Thymus (tissue), 11 donors: ENCODE measurements around the gene MMP19. TPM values are rescaled to one million over a fixed set of nuclear protein-coding genes. Genes with fewer than 3 reads are reported as not detected.
A peak's percentile ranks its signal among the peaks of the same experiment; 100 is the strongest.

ENCODE experiments used
- DNase-seq, 9 donors: peaks; one replicate each; pipeline ENCODE4 v3.0.0-alpha.2; 2013; ENCODE audit warnings: low spot score in 9 of 9, low read depth in 6 of 9, missing footprints in 1 of 9
- H3K27ac ChIP-seq, 2 donors: one replicate each; pipeline ENCODE4 v1.5.1; 2013; ENCODE audit warnings: control low read depth in 1 of 2, low read depth in 1 of 2, low read length in 1 of 2, mild to moderate bottlenecking in 1 of 2, moderate library complexity in 1 of 2
- H3K27me3 ChIP-seq, 2 donors: one replicate each; pipeline ENCODE4 v1.5.1; 2013; ENCODE audit warnings: low read length in 1 of 2; ENCODE audit not compliant: control insufficient read depth in 2 of 2, insufficient read depth in 1 of 2
- H3K36me3 ChIP-seq, 2 donors: one replicate each; pipeline ENCODE4 v1.5.1; 2013; ENCODE audit warnings: low read length in 1 of 2, mild to moderate bottlenecking in 1 of 2, moderate library complexity in 1 of 2; ENCODE audit not compliant: control insufficient read depth in 2 of 2, insufficient read depth in 2 of 2
- H3K4me1 ChIP-seq, 2 donors: one replicate each; pipeline ENCODE4 v1.5.1; 2013; ENCODE audit warnings: low read length in 2 of 2; ENCODE audit not compliant: control insufficient read depth in 2 of 2, insufficient read depth in 2 of 2
- H3K4me3 ChIP-seq, 2 donors: one replicate each; pipeline ENCODE4 v1.5.1; 2013; ENCODE audit warnings: low read length in 2 of 2, control low read depth in 1 of 2, mild to moderate bottlenecking in 1 of 2
- H3K9me3 ChIP-seq, 2 donors: one replicate each; pipeline ENCODE4 v1.5.1; 2013; ENCODE audit warnings: low read length in 1 of 2, mild to moderate bottlenecking in 1 of 2; ENCODE audit not compliant: control insufficient read depth in 2 of 2, insufficient read depth in 1 of 2
- WGBS: extraction: QIAGEN DNeasy Blood & Tissue Kit; methylation state at CpG from one replicate; pipeline ENCODE4 v1.1.7; 2013; 5-methylcytosine and 5-hydroxymethylcytosine counted together
- polyA plus RNA-seq: library from polyadenylated mRNA; stranded (reverse); fragments of 200-250 nt; gene quantifications from one replicate; pipeline ENCODE4 v1.2.3, GENCODE V29; 2013
- total RNA-seq: library from RNA; stranded (reverse); fragments of 120-200 nt; gene quantifications from one replicate; pipeline ENCODE4 v1.2.4, GENCODE V29; 2013
- donor health status: healthy.

The MMP19 gene
- total and polyA plus RNA-seq, 2 donors, result 4.5 to 19.9 TPM

DNA sequence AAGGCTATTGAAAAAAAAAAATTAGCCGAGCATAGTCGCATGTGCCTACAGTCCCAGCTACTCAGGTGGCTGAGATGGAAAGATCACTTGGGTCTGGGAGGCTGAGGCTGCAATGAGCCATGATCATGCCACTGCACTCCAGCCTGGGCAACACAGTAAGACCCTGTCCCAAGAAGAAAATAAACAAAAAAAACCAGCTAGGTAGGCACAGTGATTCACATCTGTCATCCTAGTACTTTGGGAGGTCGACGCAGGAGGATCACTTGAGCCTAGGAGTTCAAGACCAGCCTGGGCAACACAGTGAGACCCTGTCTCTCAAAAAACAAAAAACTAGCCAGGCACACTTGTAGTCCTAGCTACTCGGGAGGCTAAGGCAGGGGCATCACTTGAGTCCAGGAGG, 33.5 kb downstream of the MMP19 start:
- Histone ChIP-seq H3K4me3 (no peak overlapping the region), H3K4me1 (no peaks in the 10 kb centered on the region), H3K36me3 (peaks cover 15 to 59% of the 10 kb centered on the region in 2 donors), H3K9me3 (no peaks in the 10 kb centered on the region), H3K27ac (no peak overlapping the region), H3K27me3 (no peaks in the 10 kb centered on the region)
- DNase-seq, result no peak
- WGBS, result 97% methylated on average over 5 of the region's 5 CpGs

DNA sequence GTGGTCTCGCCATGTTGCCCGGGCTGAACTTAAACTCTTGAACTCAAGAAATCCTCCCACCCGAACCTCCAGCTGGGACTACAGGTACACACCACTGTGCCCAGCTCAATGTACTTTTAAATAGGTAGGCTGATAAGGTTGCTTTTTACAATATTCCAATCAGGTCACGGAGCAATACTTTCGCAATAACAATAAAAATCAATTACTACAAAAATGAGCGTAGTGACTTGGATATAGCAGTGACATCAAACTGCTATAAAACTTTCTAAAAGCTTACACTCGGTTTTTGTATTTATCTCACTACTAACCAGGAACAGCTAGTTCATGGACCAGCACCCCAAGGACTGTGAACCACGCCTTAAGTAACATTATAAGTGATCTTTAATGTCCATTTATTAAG, 35.8 kb downstream of the MMP19 start:
- Histone ChIP-seq H3K9me3 (no peaks in the 10 kb centered on the region), H3K36me3 (peaks cover 20 to 62% of the 10 kb centered on the region in 2 donors), H3K4me1 (no peaks in the 10 kb centered on the region), H3K27me3 (no peaks in the 10 kb centered on the region), H3K4me3 (no peak overlapping the region), H3K27ac (no peak overlapping the region)
- DNase-seq, result no peak
- 97% methylated on average over 8 of the region's 8 CpGs for WGBS

DNA sequence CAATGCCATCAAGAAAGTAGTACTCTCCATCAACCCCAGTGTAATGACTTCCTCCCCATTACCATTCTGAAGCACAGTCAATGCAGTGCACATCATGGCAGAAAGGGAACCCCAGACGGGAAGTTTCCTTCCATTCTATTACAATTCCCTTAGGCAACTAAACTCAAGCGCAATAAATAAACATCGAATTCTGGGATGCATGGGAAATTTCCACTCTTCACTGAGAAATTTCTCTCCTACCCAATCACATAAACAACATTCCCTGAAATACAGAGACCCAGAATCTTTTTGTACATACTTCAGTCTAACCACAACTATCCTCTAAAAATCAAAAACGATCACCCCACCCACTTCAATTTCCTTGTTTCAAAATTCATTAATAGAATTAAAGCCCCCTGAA, 45.2 kb downstream of the MMP19 start:
- Histone ChIP-seq H3K36me3 (peaks cover 30 to 91% of the 10 kb centered on the region in 2 donors), H3K4me3 (no peak overlapping the region), H3K27me3 (no peaks in the 10 kb centered on the region), H3K4me1 (no peaks in the 10 kb centered on the region), H3K27ac (no peak overlapping the region), H3K9me3 (no peaks in the 10 kb centered on the region)
- 95% methylated on average over 4 of the region's 4 CpGs for WGBS
- no peak for DNase-seq

DNA sequence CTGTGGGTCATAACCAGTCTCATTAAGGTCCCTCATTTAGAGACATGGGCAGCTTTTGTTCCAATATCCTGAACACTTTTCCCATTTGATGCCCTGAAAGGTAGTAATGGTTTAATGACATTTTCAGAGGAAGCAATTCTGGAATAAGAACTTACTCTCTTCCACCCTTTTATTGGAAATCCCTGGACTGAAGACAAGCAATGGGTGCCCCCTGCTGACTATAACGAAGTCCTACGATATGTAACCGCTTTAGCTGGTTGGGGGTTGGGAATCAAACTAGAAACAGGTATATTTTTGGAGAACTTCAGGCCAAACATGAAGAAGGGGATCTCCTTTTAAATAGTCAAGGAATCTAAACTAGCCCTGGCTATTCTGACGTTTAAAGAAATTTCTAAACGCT, 45.7 kb downstream of the MMP19 start:
- no peak overlapping the region for H3K4me3 ChIP-seq
- WGBS, result 85% methylated on average over 5 of the region's 5 CpGs
- DNase-seq, result peak in 7 of 9 donors; percentile 11 to 58 (median 26)
- H3K9me3 ChIP-seq, result no peaks in the 10 kb centered on the region
- H3K4me1 ChIP-seq, result no peaks in the 10 kb centered on the region
- H3K36me3 ChIP-seq, result peaks cover 33 to 88% of the 10 kb centered on the region in 2 donors
- no peak overlapping the region for H3K27ac ChIP-seq
- no peaks in the 10 kb centered on the region for H3K27me3 ChIP-seq

DNA sequence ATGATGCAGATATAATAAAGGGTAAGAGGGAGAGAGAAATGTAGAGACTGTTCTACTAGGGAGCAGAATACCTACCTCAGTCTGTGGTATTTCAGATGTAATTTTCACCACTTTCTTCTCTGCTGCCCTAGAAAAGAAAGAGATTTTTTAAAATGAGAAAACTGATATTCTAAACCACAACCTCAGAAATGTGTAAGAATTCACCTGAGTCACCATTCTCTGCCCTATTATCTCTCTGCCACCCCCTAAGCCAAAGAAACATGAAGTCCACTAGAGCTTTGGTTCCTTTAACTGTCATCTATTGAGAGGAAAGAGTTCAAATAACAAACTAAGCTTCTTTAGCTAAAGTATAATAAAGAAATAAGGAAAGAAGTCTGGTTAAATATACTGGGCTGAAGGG, 46.8 kb downstream of the MMP19 start:
- Histone ChIP-seq H3K36me3 (peaks cover 30 to 83% of the 10 kb centered on the region in 2 donors), H3K27me3 (no peaks in the 10 kb centered on the region), H3K4me1 (no peaks in the 10 kb centered on the region), H3K9me3 (no peaks in the 10 kb centered on the region), H3K27ac (no peak overlapping the region), H3K4me3 (no peak overlapping the region)
- no peak for DNase-seq

DNA sequence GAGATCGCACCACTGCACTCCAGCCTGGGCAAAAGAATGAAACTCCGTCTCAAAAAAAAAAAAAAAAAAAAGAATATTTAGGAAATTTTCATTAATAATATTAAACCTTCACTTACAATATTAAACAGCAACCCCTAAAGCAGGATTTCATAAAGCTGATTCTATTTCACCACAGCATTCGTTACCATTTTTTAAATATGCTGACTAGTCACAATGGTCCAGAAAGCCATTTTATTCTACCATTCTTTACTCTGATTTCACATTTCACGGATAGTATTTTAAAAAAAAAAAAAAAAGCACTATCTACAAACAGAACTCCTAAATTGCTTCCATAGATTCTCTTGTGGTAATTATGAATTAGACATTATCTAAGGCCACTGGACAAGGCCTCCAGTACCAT, 52.8 kb downstream of the MMP19 start:
- no peaks in the 10 kb centered on the region for H3K9me3 ChIP-seq
- no peaks in the 10 kb centered on the region for H3K27me3 ChIP-seq
- 96% methylated on average over 4 of the region's 4 CpGs for WGBS
- no peak overlapping the region for H3K27ac ChIP-seq
- no peak for DNase-seq
- H3K4me1 ChIP-seq, result no peaks in the 10 kb centered on the region
- H3K36me3 ChIP-seq, result peaks cover 40 to 77% of the 10 kb centered on the region in 2 donors
- no peak overlapping the region for H3K4me3 ChIP-seq

DNA sequence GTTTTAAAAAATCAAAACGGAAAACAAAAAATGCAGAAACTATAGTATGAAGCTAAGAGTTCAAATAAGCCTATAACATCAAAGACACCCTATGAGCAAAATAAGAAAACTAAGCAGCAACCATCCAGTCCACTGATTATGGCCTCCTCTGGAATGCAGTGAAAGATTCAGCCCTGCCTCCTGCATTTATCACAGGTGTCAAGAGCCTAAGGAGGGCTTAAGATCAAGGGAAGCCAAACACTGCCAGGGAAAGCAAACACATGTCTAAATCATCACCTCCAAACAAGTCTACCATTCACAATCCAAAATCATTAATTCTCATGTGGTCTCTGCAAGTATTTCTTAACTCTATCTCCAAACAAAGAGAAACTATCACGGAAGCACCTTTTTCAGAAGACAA, 53.6 kb downstream of the MMP19 start:
- Histone ChIP-seq H3K27ac (no peak overlapping the region), H3K4me1 (no peaks in the 10 kb centered on the region), H3K27me3 (no peaks in the 10 kb centered on the region), H3K9me3 (no peaks in the 10 kb centered on the region), H3K4me3 (no peak overlapping the region), H3K36me3 (peaks cover 34 to 76% of the 10 kb centered on the region in 2 donors)
- no peak for DNase-seq
- WGBS, result 98% methylated on average over 2 of the region's 2 CpGs

DNA sequence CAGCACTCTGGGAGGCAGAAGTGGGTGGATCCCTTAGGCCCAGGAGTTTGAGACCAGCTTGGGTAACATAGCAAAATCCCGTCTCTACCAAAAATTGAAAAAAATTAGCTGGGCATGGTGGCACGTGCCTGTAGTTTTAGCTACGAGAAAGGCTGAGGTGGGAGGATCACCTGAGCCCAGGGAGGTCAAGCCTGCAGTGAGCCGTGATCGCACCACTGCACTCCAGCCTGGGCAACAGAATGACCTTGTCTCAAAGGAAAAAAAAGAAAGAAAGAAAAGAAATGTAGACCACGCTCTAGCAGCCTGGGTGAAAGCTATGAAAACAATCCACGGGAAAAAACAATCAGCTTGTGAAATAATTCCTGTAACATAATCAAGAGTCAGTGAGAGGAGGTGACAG, 54.2 kb downstream of the MMP19 start:
- no peak overlapping the region for H3K4me3 ChIP-seq
- H3K36me3 ChIP-seq, result peaks cover 36 to 77% of the 10 kb centered on the region in 2 donors
- DNase-seq, result no peak
- no peaks in the 10 kb centered on the region for H3K9me3 ChIP-seq
- 96% methylated on average over 7 of the region's 7 CpGs for WGBS
- no peaks in the 10 kb centered on the region for H3K4me1 ChIP-seq
- no peaks in the 10 kb centered on the region for H3K27me3 ChIP-seq
- no peak overlapping the region for H3K27ac ChIP-seq
